Panc1 (cell line): Measurements from ENCODE around the gene CAPN9.

ENCODE experiments used
- CTCF ChIP-seq: fragments of 450-650 bp; IDR thresholded peaks from 2 replicates; pipeline ENCODE4 v1.5.1; 2017; ENCODE audit warnings: mild to moderate bottlenecking
- POLR2AphosphoS5 ChIP-seq: IDR thresholded peaks from 2 replicates; pipeline ENCODE4 v1.6.1; 2012; ENCODE audit warnings: mild to moderate bottlenecking, low read depth, low read length, moderate library complexity
- REST ChIP-seq, 2 experiments: IDR thresholded peaks; 2 replicates each; pipeline ENCODE4 v1.6.1; 2011 to 2012; ENCODE audit warnings: low read depth in 2 of 2, control low read depth in 1 of 2, low read length in 1 of 2, mild to moderate bottlenecking in 1 of 2, moderate library complexity in 1 of 2; ENCODE audit not compliant: insufficient read depth in 1 of 2
- TCF7L2 ChIP-seq: IDR thresholded peaks from 2 replicates; pipeline ENCODE4 v1.6.1; 2011; ENCODE audit warnings: mild to moderate bottlenecking, low read depth, low read length, inconsistent platforms

GRCh38 chr1:230749150-230749549, 2.0 kb downstream of the CAPN9 start:
- no peak for TF ChIP-seq CTCF
- no peak for TF ChIP-seq REST (IDR thresholded peaks at IDR 0.05; ENCODE audit: insufficient read depth in 1 of 2, low read depth in 2 of 2, low read length in 1 of 2)
- no peak for TF ChIP-seq POLR2AphosphoS5
- TF ChIP-seq TCF7L2 = no peak
